MCF 10A (cell line): ENCODE results near the gene DNAJC27. TPM values are rescaled to one million over a fixed set of nuclear protein-coding genes. Genes with fewer than 3 reads are reported as not detected.
A peak's percentile ranks its signal among the peaks of the same experiment; 100 is the strongest.

Experiments used
- BruUV-seq: library from RNA; stranded (reverse); fragments of 400-500 nt; replicated peaks from 2 replicates; lab custom pipeline; 2021; lab: Mats Ljungman, UMichigan
- CTCF ChIA-PET: fragments of 300-600 bp; sonication (Branson Sonifier 250); formaldehyde crosslinking; extraction: SDS; loops from one replicate; lab custom pipeline; 2021; ENCODE audit warnings: antibody characterized with exemption, inconsistent platforms; lab: Yijun Ruan, JAX
- POLR2A ChIA-PET: fragments of 300-600, 350-650 bp; sonication (Branson Sonifier 250); formaldehyde crosslinking; extraction: SDS; loops from one replicate; lab custom pipeline; 2020; ENCODE audit warnings: antibody characterized with exemption, inconsistent platforms; lab: Yijun Ruan, JAX
- DNase-seq: peaks from one replicate; pipeline ENCODE4 v3.0.0-alpha.2; 2018; ENCODE audit not compliant: unreplicated experiment
- H3K27ac Mint-ChIP-seq: one replicate; pipeline ENCODE4 v1.8.0; 2022; ENCODE audit warnings: mild to moderate bottlenecking, low read depth, mixed read lengths; ENCODE audit not compliant: unreplicated experiment
- H3K27me3 Mint-ChIP-seq: one replicate; pipeline ENCODE4 v1.8.0; 2022; ENCODE audit warnings: mixed read lengths; ENCODE audit not compliant: insufficient read depth, unreplicated experiment
- H3K36me3 Mint-ChIP-seq: one replicate; pipeline ENCODE4 v1.8.0; 2022; ENCODE audit warnings: mild to moderate bottlenecking, moderate library complexity, mixed read lengths; ENCODE audit not compliant: insufficient read depth, unreplicated experiment
- H3K4me1 Mint-ChIP-seq: one replicate; pipeline ENCODE4 v1.8.0; 2022; ENCODE audit warnings: mixed read lengths; ENCODE audit not compliant: insufficient read depth, unreplicated experiment
- H3K4me3 Mint-ChIP-seq: one replicate; pipeline ENCODE4 v1.8.0; 2022; ENCODE audit warnings: mild to moderate bottlenecking, moderate library complexity, mixed read lengths; ENCODE audit not compliant: unreplicated experiment
- H3K9me3 Mint-ChIP-seq: one replicate; pipeline ENCODE4 v1.8.0; 2022; ENCODE audit warnings: mixed read lengths; ENCODE audit not compliant: unreplicated experiment
- CTCF ChIP-seq: fragments of 200-600 bp; IDR thresholded peaks from one replicate; pipeline ENCODE4 v1.8.0; 2022; ENCODE audit warnings: antibody characterized with exemption, mild to moderate bottlenecking; ENCODE audit not compliant: unreplicated experiment
- intact Hi-C: fragments of 100-400 bp; cut with micrococcal nuclease; formaldehyde crosslinking; loops from 2 replicates; pipeline ENCODE4 v1.14.1; 2022
- total RNA-seq: library from RNA; stranded (reverse); gene quantifications from 2 replicates; pipeline ENCODE4 v1.2.3, GENCODE V29; 2022

Gene DNAJC27
- total RNA-seq, 1 experiment from 2014 or later, result 7.1 TPM

GRCh38 chr2:24929230-24929629 is 42.5 kb downstream of the DNAJC27 start:
- no peaks in the 10 kb centered on the region for H3K9me3 Mint-ChIP-seq
- H3K27me3 Mint-ChIP-seq, result no peaks in the 10 kb centered on the region
- POLR2A ChIA-PET, result interaction anchor here (0.6 kb wide), 1 partner anchor 14 kb away, joined by 3 read pairs; no protein-coding TSS in a partner anchor
- peaks cover 10% of the 10 kb centered on the region for H3K4me1 Mint-ChIP-seq
- DNase-seq, result peak; percentile 27
- CTCF ChIA-PET, result interaction anchor here (0.6 to 1.1 kb wide), 2 partner anchors 200 to 369 kb away, joined by 3 to 4 read pairs; no protein-coding TSS in a partner anchor
- no peak overlapping the region for H3K4me3 Mint-ChIP-seq
- H3K27ac Mint-ChIP-seq, result no peak overlapping the region
- no peaks in the 10 kb centered on the region for H3K36me3 Mint-ChIP-seq
- BruUV-seq, result no TSS peak
- intact Hi-C loops, result no loop called here
- no peak for TF ChIP-seq CTCF

- BruUV-seq, result no TSS peak
- H3K4me1 Mint-ChIP-seq, result peaks cover 10% of the 10 kb centered on the region
- no peak overlapping the region for H3K27ac Mint-ChIP-seq
- no peaks in the 10 kb centered on the region for H3K9me3 Mint-ChIP-seq
- H3K27me3 Mint-ChIP-seq, result no peaks in the 10 kb centered on the region
- intact Hi-C loops, result no loop called here
- no peaks in the 10 kb centered on the region for H3K36me3 Mint-ChIP-seq
- ChIA-PET POLR2A (no interaction called here), CTCF (interaction anchor here (0.6 kb wide), 1 partner anchor 159 kb away, joined by 3 read pairs; no protein-coding TSS in a partner anchor)
- TF ChIP-seq CTCF, result no peak
- no peak for DNase-seq
- no peak overlapping the region for H3K4me3 Mint-ChIP-seq
Observed at GRCh38 chr2:24928036-24928435, 43.7 kb downstream of the DNAJC27 start.

- no peak overlapping the region for H3K27ac Mint-ChIP-seq
- POLR2A ChIA-PET, result interaction anchor here (0.9 kb wide), 1 partner anchor 19 kb away, joined by 3 read pairs; no protein-coding TSS in a partner anchor
- no peaks in the 10 kb centered on the region for H3K27me3 Mint-ChIP-seq
- TF ChIP-seq CTCF, result no peak
- H3K4me1 Mint-ChIP-seq, result peaks cover 10% of the 10 kb centered on the region
- no peak for DNase-seq
- peaks cover 6% of the 10 kb centered on the region for H3K36me3 Mint-ChIP-seq
- H3K9me3 Mint-ChIP-seq, result no peaks in the 10 kb centered on the region
- intact Hi-C loops, result no loop called here
- H3K4me3 Mint-ChIP-seq, result no peak overlapping the region
- BruUV-seq, result no TSS peak
- CTCF ChIA-PET, result no interaction called here
Observed at GRCh38 chr2:24926602-24927252, 45.0 kb downstream of the DNAJC27 start.

- TF ChIP-seq CTCF, result no peak
- peaks cover 10% of the 10 kb centered on the region for H3K4me1 Mint-ChIP-seq
- BruUV-seq, result no TSS peak
- POLR2A ChIA-PET, result interaction anchor here (0.9 kb wide), 1 partner anchor 19 kb away, joined by 3 read pairs; no protein-coding TSS in a partner anchor
- H3K4me3 Mint-ChIP-seq, result no peak overlapping the region
- no peak for DNase-seq
- intact Hi-C loops, result no loop called here
- no peaks in the 10 kb centered on the region for H3K9me3 Mint-ChIP-seq
- no peaks in the 10 kb centered on the region for H3K27me3 Mint-ChIP-seq
- no peak overlapping the region for H3K27ac Mint-ChIP-seq
- peaks cover 6% of the 10 kb centered on the region for H3K36me3 Mint-ChIP-seq
- CTCF ChIA-PET, result no interaction called here
Observed at GRCh38 chr2:24926220-24926601, 45.5 kb downstream of the DNAJC27 start.
